GM12878 (cell line): ENCODE results near the gene UBE2G2. TPM values are rescaled to one million over a fixed set of nuclear protein-coding genes. Genes with fewer than 3 reads are reported as not detected.
A peak's percentile ranks its signal among the peaks of the same experiment; 100 is the strongest.

Experiments
- ATAC-seq: fragments of 200-7000 bp; cut with Tn5 transposase; 3 replicates; pipeline ENCODE4 v1.9.1; 2020; ENCODE audit warnings: mild to moderate bottlenecking, moderate library complexity
- BruUV-seq: library from RNA; stranded (reverse); fragments of 400-500 nt; replicated peaks from 2 replicates; lab custom pipeline; 2021; lab: Mats Ljungman, UMichigan
- CTCF ChIA-PET: fragments of 300-600 bp; sonication (Branson Sonifier 250); formaldehyde crosslinking; extraction: SDS; loops from one replicate; lab custom pipeline; 2021; ENCODE audit warnings: inconsistent platforms; lab: Yijun Ruan, JAX
- POLR2A ChIA-PET: fragments of 350-600 bp; formaldehyde crosslinking; extraction: SDS; loops from one replicate; lab custom pipeline; 2021; ENCODE audit warnings: inconsistent platforms; lab: Charles Lee
- RAD21 ChIA-PET: fragments of 300-600 bp; sonication (Branson Sonifier 250); formaldehyde crosslinking; loops from one replicate; lab custom pipeline; 2023; ENCODE audit warnings: antibody characterized with exemption; ENCODE audit not compliant: unreplicated experiment; lab: Charles Lee
- SMC1A ChIA-PET: fragments of 300-600 bp; sonication (Branson Sonifier 250); formaldehyde crosslinking; loops from one replicate; lab custom pipeline; 2023; ENCODE audit not compliant: unreplicated experiment, uncharacterized antibody; lab: Charles Lee
- DNase-seq: peaks from one replicate; pipeline ENCODE4 v3.0.0-alpha.2; 2011; ENCODE audit warnings: low read depth, low spot score
- FAIRE-seq: peaks from 3 replicates; lab custom pipeline; 2011; peaks lifted over from hg19 to GRCh38; lab: Jason Lieb, UNC
- H2AFZ ChIP-seq: 2 replicates; pipeline ENCODE4 v1.6.0; 2011; ENCODE audit warnings: low read depth, low read length, control low read depth; ENCODE audit not compliant: control insufficient read depth
- H3K27ac ChIP-seq: 2 replicates; pipeline ENCODE4 v1.5.1; 2011; ENCODE audit warnings: control low read depth; ENCODE audit not compliant: control insufficient read depth, insufficient read depth
- H3K27me3 ChIP-seq, 2 experiments: replicated peaks in 1 of 2; 2 replicates each; pipeline versions ENCODE4 v1.6.0 to v1.6.1; 2011; ENCODE audit warnings: low read length in 1 of 2; ENCODE audit not compliant: control insufficient read depth in 2 of 2, insufficient read depth in 2 of 2
- H3K36me3 ChIP-seq, 2 experiments: 2 replicates each; pipeline ENCODE4 v1.5.1; 2011; ENCODE audit warnings: low read length in 1 of 2; ENCODE audit not compliant: control insufficient read depth in 2 of 2, insufficient read depth in 2 of 2
- H3K4me1 ChIP-seq: 2 replicates; pipeline ENCODE4 v1.6.1; 2011; ENCODE audit warnings: mild to moderate bottlenecking, low read length, moderate library complexity, mixed read lengths; ENCODE audit not compliant: control insufficient read depth, insufficient read depth
- H3K4me2 ChIP-seq: 2 replicates; pipeline ENCODE4 v1.6.0; 2011; ENCODE audit warnings: control low read depth; ENCODE audit not compliant: control insufficient read depth, insufficient read depth
- H3K4me3 ChIP-seq: fragments of 200-600 bp; sonication (generic); 2 replicates; pipeline ENCODE4 v1.5.1; 2016
- H3K79me2 ChIP-seq: 2 replicates; pipeline ENCODE4 v1.6.0; 2011; ENCODE audit warnings: low read length; ENCODE audit not compliant: control insufficient read depth, insufficient read depth
- H3K9ac ChIP-seq: 2 replicates; pipeline ENCODE4 v1.8.0; 2011; ENCODE audit warnings: low read length, control low read depth, mixed read lengths; ENCODE audit not compliant: control insufficient read depth, insufficient read depth
- H3K9me3 ChIP-seq: replicated peaks from 3 replicates; pipeline ENCODE4 v1.5.1; 2011; ENCODE audit warnings: mild to moderate bottlenecking, low read length; ENCODE audit not compliant: control insufficient read depth, insufficient read depth
- H4K20me1 ChIP-seq: 2 replicates; pipeline ENCODE4 v1.6.0; 2011; ENCODE audit not compliant: control insufficient read depth, insufficient read depth
- ATF7 ChIP-seq: fragments of 450-650 bp; IDR thresholded peaks from 2 replicates; pipeline ENCODE4 v1.6.1; 2016; ENCODE audit warnings: low read depth, mild to moderate bottlenecking
- CEBPZ ChIP-seq: fragments of 150-350 bp; IDR thresholded peaks from 2 replicates; pipeline ENCODE4 v1.6.1; 2016; ENCODE audit warnings: low read depth, low read length
- E4F1 ChIP-seq: fragments of 450-650 bp; IDR thresholded peaks from 2 replicates; pipeline ENCODE4 v1.6.1; 2018; ENCODE audit warnings: borderline replicate concordance, mild to moderate bottlenecking; ENCODE audit not compliant: partially characterized antibody
- NBN ChIP-seq: fragments of 450-650 bp; IDR thresholded peaks from 2 replicates; pipeline ENCODE4 v1.6.1; 2016
- POLR2A ChIP-seq: IDR thresholded peaks from 2 replicates; pipeline ENCODE4 v1.6.1; 2011; ENCODE audit warnings: low read depth, mild to moderate bottlenecking, low read length
- WGBS: methylation state at CpG from one replicate; pipeline ENCODE4 v1.1.6; 2016; ENCODE audit warnings: low lambda C conversion rate; ENCODE audit not compliant: insufficient replicate concordance, insufficient coverage; ENCODE audit errors: missing lambda C conversion rate; 5-methylcytosine and 5-hydroxymethylcytosine counted together
- in situ Hi-C: fragments of 300-500 bp; cut with MboI; formaldehyde crosslinking; loops from 9 replicates; pipeline ENCODE4 v1.14.3; 2018; ENCODE audit warnings: mixed read lengths
- intact Hi-C: fragments of 100-400 bp; cut with micrococcal nuclease; formaldehyde crosslinking; loops from one replicate; pipeline ENCODE4 v1.14.2; 2022; ENCODE audit not compliant: unreplicated experiment
- polyA plus RNA-seq, 11 experiments: library from polyadenylated mRNA; depleted of rRNA in 4 of 11; unstranded in 6 of 11; stranded (reverse) in 5 of 11; fragments of >200 nt; fragmentation: Nextera tagmentation in 4 of 11; fragmentation: Illumina TruSeq in 1 of 11; extraction: Ambion mirVana in 4 of 11; extraction: Trizol in 1 of 11; gene quantifications; 1 replicate in 1 of 11; 2 replicates in 10 of 11; pipeline versions ENCODE4 v1.2.1 to v1.2.3, GENCODE V29; 2011 to 2016; ENCODE audit warnings: inconsistent platforms in 2 of 11, missing spikeins in 2 of 11, low read depth in 1 of 11
- total RNA-seq, 4 experiments: library from RNA; depleted of rRNA in 3 of 4; stranded (reverse); fragments of >200 nt in 3 of 4; fragmentation: Illumina TruSeq in 1 of 4; extraction: Trizol in 1 of 4; gene quantifications; 2 replicates each; pipeline versions ENCODE4 v1.2.1 to v1.2.3, GENCODE V29; 2013 to 2021

The UBE2G2 gene
- total and polyA plus RNA-seq, 10 of the 15 experiments (the other 5 are each of a cell fraction or from before 2014, with no cell fraction given): 27.0 to 139 (median 75.9) TPM

- BruUV-seq: no TSS peak
- SMC1A ChIA-PET: interaction anchor here (1.0 to 1.4 kb wide), 2 partner anchors 9 to 12 kb away, joined by 3 to 4 read pairs; no protein-coding TSS in a partner anchor
- no peak overlapping the region for H3K9ac ChIP-seq
Observed at GRCh38 chr21:44805226-44805625, 3.6 kb upstream of the UBE2G2 start.

GRCh38 chr21:44804762-44805161 is 3.1 kb upstream of the UBE2G2 start:
- ChIA-PET POLR2A (interaction anchor here (0.5 kb wide), 1 partner anchor 208 kb away, joined by 5 read pairs; no protein-coding TSS in a partner anchor), CTCF (interaction anchor here (0.9 to 2.9 kb wide), 3 partner anchors 11 to 15 kb away, joined by 3 to 16 read pairs (median 4); no protein-coding TSS in a partner anchor), RAD21 (no interaction called here), SMC1A (interaction anchor here (1.0 to 1.4 kb wide), 2 partner anchors 10 to 11 kb away, joined by 3 to 4 read pairs; no protein-coding TSS in a partner anchor)
- TF ChIP-seq E4F1 (no peak), POLR2A (peak; percentile 21), ATF7 (no peak), CEBPZ (no peak)
- Histone ChIP-seq H3K4me1 (peaks cover 12% of the 10 kb centered on the region), H4K20me1 (no peaks in the 10 kb centered on the region), H3K9ac (no peak overlapping the region), H3K4me3 (no peak overlapping the region), H3K79me2 (peaks cover 28% of the 10 kb centered on the region), H3K27ac (no peak overlapping the region), H3K36me3 (peaks cover 8 to 17% of the 10 kb centered on the region in 2 experiments), H3K9me3 (no peaks in the 10 kb centered on the region), H3K4me2 (no peak overlapping the region), H3K27me3 (no peaks in the 10 kb centered on the region), H2AFZ (no peak overlapping the region)
- FAIRE-seq (no peak), ATAC-seq (no peak), DNase-seq (no peak)
- no TSS peak for BruUV-seq
- in situ Hi-C loops: no loop called here
- intact Hi-C loops: loop anchor here (5.0 to 10.0 kb wide), 3 partner anchors 68 to 330 kb away; partner anchors contain the start of gene PTTG1IP
- WGBS: 97% methylated on average over 6 of the region's 6 CpGs

More at GRCh38 chr21:44805226-44805625, 3.6 kb upstream of the UBE2G2 start:
- no peak overlapping the region for H3K27ac ChIP-seq
- no peaks in the 10 kb centered on the region for H3K9me3 ChIP-seq
- RAD21 ChIA-PET: no interaction called here
- peaks cover 24% of the 10 kb centered on the region for H3K79me2 ChIP-seq
- no peak for ATAC-seq
- no peaks in the 10 kb centered on the region for H3K27me3 ChIP-seq
- POLR2A ChIA-PET: interaction anchor here (0.6 kb wide), 1 partner anchor 1145 kb away, joined by 3 read pairs; no protein-coding TSS in a partner anchor
- no peak overlapping the region for H3K4me3 ChIP-seq
- H3K4me1 ChIP-seq: peaks cover 10% of the 10 kb centered on the region
- no peak for DNase-seq
- CTCF ChIA-PET: interaction anchor here (0.9 to 2.9 kb wide), 3 partner anchors 10 to 15 kb away, joined by 3 to 16 read pairs (median 4); no protein-coding TSS in a partner anchor
- FAIRE-seq: no peak
- in situ Hi-C loops: no loop called here
- H4K20me1 ChIP-seq: no peaks in the 10 kb centered on the region
- intact Hi-C loops: loop anchor here (10.0 kb wide), 1 partner anchor 330 kb away; no protein-coding TSS in a partner anchor
- 71% methylated on average over 4 of the region's 4 CpGs for WGBS
- no peak overlapping the region for H2AFZ ChIP-seq
- TF ChIP-seq NBN (no peak), POLR2A (peak; percentile 17; the same call in 1 of the 2 replicates)
- H3K36me3 ChIP-seq: peaks cover 10 to 19% of the 10 kb centered on the region in 2 experiments
- no peak overlapping the region for H3K4me2 ChIP-seq
